GM20000 (cell line): ENCODE measurements around the gene CYYR1.

ENCODE experiments used
- DNase-seq: peaks from one replicate; pipeline ENCODE4 v3.0.0; 2012; ENCODE audit warnings: low spot score
- TF ChIP-seq, protein P1 (sequence below): IDR thresholded peaks from 2 replicates; pipeline ENCODE4 v1.5.1; 2012; ENCODE audit warnings: mild to moderate bottlenecking, control low read depth; ENCODE audit errors: extremely low read depth, missing control alignments

CYYR1 gene

DNA sequence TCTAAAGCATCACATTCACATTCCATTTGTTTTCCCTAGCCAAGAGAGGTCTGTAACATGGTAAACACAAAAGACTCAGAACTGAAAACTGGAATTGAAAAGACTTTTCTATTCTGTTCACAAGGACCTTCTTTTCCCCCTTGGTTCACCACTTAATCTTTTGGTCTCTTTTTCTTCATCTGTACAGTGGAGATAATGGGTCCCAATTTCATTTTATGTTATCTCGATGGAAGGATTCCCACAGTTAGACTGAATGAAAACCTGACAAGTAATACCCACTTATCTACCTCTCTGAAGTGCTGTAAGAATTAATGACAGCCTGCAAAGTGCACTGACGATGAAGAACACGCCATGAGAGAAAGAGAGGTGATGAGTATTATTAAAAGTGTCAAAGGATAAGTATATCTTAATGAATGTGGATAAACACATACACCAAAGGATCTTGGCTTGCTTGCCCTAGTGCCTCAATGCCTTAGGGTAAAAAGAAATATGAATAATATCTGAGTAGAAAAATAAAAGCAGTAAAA lies 71.5 kb downstream of the CYYR1 start:
- TF ChIP-seq, protein P1, sequence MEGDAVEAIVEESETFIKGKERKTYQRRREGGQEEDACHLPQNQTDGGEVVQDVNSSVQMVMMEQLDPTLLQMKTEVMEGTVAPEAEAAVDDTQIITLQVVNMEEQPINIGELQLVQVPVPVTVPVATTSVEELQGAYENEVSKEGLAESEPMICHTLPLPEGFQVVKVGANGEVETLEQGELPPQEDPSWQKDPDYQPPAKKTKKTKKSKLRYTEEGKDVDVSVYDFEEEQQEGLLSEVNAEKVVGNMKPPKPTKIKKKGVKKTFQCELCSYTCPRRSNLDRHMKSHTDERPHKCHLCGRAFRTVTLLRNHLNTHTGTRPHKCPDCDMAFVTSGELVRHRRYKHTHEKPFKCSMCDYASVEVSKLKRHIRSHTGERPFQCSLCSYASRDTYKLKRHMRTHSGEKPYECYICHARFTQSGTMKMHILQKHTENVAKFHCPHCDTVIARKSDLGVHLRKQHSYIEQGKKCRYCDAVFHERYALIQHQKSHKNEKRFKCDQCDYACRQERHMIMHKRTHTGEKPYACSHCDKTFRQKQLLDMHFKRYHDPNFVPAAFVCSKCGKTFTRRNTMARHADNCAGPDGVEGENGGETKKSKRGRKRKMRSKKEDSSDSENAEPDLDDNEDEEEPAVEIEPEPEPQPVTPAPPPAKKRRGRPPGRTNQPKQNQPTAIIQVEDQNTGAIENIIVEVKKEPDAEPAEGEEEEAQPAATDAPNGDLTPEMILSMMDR = no peak
- no peak for DNase-seq

DNA sequence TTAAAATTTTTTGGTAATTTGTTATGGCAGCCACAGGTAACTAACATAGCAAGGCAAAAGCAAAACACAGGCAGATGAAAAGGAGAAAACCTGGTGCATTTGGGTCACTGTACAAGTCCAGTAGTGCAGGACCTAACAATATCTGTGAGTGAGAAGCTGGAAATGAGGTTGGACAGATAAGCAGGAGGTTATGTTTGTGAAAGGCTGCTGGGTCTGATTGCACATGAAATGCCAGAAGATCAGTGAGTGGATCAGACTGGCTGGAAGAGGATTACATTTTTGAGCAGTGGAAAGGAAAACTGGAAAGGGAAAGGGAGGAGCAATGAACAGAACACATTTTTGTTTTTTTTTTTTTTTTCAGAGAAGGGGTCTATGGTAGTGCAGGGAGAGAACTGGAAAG lies 73.6 kb downstream of the CYYR1 start:
- TF ChIP-seq, protein P1 = no peak
- DNase-seq = no peak

DNA sequence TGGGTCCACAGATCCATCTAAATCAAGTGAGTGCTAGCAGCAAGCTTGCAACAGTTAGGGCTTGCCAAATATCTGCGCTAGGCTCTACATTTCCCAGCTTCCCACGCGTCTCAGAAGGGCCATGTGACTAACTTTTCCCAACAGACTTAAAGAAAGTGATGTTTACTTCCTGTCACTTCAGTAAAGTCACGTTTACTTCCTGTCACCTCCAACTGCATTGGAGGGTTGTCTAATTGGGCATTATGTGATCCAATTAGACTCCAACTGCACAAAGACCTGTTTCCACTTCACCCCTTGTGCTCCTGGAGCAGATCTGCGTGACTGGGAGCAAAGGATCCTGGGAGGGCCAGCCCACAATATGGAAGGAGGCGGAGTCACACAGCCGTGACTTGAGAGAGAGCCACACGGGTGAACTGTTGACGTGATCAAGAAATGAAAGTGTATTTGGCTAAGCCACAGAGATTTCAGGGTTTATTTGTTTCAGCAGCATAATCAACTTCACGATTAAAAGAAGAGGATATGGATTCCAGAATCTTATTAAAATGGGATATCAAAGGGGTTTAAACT lies 77.7 kb downstream of the CYYR1 start:
- TF ChIP-seq, protein P1 = no peak
- no peak for DNase-seq

DNA sequence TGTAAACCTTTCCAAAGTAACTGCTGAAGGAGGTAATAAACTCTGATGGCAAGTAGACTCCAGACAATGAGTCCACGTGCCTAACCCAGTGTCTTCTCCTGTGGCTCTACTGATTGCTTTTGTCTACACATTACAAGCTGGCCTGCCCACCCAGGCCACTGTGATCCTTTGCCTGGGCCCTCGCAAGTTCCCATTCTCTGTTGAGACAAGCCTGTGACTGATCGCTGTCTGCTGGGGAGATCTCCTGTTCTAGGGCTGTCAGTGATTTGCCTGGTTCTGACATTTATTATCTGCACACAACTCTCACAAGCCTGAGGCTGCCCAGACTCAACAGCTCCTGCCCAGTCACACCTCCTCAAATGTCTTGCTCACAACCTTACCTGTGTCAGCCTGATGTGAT lies 81.4 kb downstream of the CYYR1 start:
- DNase-seq = no peak
- TF ChIP-seq, protein P1 = no peak

DNA sequence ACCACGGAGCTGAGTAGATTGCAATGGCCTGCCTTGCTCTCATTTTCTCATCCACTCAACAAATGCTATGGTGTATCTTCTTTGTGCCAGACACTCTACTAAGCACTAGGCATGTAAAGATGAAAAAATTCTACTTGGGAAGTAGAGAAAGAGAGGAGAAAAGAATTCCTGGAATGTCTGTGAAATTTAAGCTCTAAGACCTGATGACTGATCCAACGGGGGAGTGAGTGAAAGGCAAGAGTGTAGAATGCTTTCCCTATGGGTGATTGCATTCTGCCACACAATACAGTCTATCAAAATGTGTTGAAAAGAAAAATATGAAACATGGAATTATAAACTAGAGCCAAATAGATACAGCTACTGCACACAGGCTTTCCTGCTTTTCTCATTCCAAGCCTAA lies 82.3 kb downstream of the CYYR1 start:
- no peak for DNase-seq
- TF ChIP-seq, protein P1 = no peak

DNA sequence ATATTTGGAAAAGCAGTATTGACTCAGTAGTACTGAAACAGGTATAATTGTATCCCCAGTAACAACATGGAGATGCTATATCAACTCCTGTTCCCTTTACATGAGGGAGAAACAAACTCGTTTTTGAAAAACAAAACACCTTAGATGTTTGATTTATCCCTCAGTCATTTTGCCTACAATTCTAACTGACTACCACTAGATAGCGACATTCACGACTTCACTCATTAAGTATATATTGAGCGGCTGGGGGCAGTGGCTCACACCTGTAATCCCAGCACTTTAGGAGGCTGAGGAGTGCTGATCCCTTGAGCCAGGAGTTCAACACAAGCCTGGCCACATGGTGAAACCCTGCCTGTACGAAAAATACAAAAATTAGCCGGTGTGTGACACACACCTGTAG lies 83.3 kb downstream of the CYYR1 start:
- TF ChIP-seq, protein P1 = no peak
- DNase-seq = no peak

DNA sequence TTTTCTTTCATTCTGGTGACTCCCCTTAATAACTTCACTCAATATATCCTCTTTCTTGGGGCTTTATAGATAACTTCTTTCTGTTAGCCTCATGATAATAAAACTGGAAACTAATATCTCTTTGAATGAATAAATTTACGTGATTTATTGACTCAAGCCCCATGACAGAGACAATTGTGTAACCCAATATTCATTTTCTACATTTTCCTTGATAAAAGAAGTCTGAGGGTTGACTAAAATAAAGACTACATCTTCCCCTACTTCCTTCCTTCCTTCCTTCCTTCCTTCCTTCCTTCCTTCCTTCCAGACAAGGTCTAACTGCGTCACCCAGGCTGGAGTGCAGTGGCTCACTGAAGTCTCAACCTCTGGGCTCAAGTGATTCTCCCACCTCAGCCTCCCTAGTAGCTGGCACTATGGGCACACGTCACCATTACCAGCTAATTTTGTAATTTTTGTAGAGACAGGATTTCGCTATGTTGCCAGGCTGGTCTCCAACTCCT lies 85.1 kb downstream of the CYYR1 start:
- no peak for DNase-seq
- TF ChIP-seq, protein P1 = no peak
